DMS153 treated with DMSO at 0.1 percent for 48 hours (cell line): ENCODE results near the gene NONO.
"Not testable (repeated sequence)": the region's sequence is repeated elsewhere in the genome, so short reads cannot be mapped to it uniquely, and the experiment has no call there.

Source experiments
- DNase-seq: peaks from one replicate; lab custom pipeline; 2025; ENCODE audit not compliant: unreplicated experiment; lab: John Stamatoyannopoulos, UW

NONO gene

DNA sequence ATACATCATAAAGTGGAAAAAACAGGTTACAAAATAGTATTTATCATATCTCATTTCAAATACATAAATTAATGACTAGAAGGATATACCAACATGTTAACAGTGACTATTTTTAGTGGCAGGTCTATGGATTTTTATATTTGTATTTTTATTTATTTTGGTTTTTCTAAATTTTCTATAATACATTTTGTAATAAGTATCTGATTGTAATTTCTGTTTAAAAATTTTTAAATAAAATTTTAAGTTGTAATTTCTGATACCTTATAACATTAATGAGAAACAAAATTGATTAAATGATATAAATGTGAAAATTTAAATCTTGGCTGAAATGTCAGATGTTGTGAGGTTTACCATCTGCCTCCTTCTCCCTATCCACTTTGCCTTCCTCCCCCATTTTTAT lies 2.5 kb downstream of the NONO start:
- no peak for DNase-seq

DNA sequence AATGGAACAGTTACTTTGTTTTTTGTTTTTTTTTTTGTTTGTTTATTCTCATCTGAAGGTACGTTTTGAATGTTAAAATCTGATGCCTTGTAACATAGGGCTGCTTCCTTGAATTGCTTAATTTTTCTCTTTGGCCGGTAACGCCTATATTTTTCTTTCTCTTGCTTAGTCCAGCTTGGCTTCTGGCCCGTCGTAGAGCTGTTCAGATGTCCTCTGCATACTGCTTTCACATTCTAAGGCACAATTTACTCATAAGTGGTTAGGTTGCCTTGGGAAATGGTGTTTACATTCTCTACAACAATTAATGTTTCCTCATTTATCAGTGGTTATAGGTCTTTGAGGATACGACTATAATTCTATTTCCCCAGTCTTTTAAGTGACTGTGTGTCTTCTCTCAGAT lies 7.9 kb downstream of the NONO start:
- no peak for DNase-seq

DNA sequence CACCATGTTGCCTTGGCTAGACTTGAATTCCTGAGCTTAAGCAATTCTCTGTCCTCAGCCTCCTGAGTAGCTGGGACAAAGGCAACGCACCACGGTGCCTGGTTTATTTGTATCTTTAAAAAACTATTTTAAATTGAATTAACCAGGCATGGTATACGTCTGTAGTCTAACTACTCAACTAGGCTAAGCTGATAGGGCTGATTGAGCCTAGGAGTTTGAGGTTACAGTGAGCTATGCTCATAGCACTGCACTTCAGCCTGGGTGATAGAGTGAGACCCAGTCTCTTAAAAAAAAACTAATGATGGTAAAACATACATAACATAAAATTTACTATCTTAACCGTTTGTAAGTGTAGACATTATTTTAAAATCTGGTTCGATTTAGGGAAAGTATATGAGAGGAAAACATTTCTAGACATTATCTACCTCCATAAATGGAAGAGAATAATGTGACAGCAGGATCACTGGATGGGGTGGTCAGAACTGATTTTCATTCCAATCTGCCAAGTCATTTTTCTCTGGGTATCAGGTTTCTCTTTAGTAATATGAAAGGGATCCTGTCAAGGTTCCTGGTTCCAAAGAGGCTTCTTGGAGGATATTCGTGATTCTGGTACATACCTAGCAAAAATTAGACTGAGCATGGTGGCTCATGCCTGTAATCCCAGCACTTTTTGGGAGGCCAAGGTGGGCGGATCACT lies 9.4 kb downstream of the NONO start:
- DNase-seq = no peak

DNA sequence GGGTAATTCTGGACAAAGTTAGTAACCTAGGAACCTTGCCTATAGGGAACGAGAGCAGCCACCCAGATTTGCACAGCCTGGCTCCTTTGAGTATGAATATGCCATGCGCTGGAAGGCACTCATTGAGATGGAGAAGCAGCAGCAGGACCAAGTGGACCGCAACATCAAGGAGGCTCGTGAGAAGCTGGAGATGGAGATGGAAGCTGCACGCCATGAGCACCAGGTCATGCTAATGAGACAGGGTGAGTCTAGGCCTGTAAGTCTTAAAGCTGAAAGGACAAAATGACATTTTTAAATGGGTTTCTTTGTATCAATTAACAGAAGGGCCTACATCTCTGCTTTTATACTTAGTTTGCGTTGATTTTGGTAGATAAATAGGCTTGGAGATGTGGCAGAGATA lies 13.4 kb downstream of the NONO start:
- DNase-seq = no peak

DNA sequence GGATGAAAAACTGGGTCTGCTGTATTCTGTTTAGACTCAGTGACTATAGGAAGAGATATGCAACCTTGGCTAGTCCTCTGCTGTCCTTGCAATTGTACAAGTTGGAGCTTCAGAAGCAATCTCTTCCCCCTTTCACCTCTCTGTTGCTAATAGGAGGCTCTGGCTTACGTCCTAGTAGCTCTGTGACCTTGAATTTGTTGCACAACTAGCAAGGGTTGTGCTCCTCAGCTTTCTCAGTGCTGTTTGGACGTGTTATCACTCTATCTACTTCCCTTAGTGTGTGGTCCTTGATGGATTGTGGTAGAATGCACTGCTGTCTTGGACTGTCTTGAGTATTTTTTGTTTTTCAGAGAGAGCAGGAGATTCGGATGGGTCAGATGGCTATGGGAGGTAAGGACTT lies 14.7 kb downstream of the NONO start:
- no peak for DNase-seq

DNA sequence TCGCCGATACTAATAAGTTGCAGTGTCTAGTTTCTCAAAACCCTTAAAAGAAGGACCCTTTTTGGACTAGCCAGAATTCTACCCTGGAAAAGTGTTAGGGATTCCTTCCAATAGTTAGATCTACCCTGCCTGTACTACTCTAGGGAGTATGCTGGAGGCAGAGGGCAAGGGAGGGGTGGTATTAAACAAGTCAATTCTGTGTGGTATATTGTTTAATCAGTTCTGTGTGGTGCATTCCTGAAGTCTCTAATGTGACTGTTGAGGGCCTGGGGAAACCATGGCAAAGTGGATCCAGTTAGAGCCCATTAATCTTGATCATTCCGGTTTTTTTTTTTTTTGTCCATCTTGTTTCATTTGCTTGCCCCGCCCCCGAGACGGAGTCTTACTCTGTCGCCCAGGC lies 16.6 kb downstream of the NONO start:
- DNase-seq = not testable (repeated sequence)

DNA sequence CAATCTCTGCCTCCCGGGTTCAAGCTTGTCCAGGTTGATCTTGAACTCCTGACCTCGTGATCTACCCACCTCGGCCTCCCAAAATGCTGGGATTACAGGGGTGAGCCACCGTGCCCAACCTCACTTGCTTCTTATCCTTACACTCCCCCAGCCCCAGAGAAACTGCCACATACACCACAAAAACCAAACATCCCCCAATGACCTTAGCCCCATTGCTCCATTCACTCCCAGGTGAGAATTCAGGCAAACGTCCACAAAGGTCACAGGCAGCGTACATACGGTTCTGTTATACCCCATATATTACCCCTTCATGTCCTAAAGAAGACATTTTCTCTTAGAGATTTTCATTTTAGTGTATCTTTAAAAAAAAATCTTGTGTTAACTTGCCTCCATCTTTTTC lies 17.1 kb downstream of the NONO start:
- not testable (repeated sequence) for DNase-seq

DNA sequence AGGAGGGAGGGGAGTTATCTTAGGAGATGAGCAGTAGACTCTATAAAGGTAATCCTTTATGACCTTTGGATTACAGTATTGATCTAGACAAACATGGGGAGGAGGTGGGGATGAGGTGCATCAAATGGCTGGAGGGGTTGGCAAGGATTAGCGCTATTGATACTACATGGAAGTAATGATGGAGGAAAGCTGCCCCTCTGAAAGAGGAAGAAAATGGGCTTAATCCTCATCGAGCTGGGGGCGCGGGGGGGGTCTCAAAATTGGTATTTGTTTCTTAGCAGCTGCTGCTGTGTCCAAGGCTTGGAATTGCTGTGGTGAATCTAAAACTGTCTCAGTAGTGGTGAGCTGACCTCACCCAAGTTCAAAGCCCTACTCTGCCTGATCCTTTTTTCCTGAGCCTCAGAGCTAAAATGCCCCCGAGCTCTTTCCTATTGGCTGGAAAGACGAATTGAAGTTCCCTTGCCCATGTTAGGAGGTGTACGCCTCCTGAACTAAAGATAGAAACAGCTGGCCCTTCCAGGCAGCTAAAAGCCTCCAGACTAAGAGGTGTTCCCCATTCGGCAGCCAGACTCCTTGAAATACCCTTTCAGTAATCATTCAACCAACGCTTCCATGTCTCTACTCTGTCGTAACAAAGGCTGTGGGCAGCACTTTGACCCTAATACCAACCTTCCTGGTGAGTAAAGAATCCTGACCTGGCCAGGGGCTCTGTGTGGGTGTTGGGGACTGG lies 17.9 kb downstream of the NONO start, which contains the start of gene ITGB1BP2:
ITGB1BP2 (plus strand) TSS at position 556 of the 730 bp plus-strand sequence; CDS start at position 613, 57 bp downstream.
- no peak for DNase-seq

DNA sequence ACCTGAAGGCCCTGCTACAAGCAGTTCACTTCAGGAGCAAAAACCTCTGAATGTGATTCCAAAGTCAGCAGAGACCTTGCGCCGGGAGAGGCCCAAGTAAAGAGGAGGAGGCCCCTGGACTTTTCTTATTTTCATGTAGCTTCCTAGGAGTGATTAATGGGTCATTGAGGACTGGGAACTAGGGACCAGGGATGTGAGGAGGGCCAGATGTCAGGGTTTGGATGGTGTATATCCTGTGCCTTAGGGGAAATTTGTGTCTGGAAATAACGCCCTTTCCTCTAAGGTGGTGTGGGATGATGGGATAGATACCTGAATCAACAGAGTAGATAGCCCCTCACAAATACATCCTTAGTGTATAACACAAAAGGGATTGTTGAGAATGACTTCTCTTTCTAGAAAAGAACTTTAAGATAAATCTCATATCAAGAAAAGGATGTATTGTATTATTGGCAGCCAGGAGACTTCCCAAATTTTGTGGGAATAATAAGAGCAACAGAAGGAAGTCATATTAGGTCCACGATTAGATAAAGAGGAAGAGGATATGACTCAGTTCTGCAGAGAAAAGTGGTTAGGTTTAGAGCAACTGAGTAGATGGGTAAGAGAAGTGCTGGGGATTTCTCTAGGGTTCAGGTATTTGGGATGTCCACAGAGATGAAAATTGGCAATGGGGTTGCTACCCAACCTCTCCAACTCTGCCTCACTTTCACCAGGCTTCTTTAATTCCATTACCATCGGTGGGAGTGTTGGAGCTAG lies 19.2 kb downstream of the NONO start:
- DNase-seq = no peak

DNA sequence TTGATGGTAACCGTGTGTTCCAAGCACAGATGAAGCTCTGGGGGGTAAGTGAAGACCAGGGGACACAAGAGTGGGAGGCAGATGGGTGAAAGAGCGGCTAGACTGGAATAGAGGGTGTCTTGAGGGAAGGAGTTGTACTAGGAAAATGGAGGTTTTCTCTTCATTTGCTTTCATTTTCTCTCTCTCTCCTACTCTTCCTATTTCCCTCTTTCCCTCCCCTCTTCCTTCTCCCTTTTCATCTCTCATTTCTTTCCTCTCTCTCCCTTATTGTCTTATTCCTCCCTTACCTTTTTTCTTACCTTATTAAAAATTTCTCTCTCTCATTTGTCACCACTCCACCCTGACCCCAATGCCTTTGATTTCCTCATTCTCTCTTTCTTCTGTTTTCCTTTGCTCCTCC lies 21.1 kb downstream of the NONO start:
- no peak for DNase-seq

DNA sequence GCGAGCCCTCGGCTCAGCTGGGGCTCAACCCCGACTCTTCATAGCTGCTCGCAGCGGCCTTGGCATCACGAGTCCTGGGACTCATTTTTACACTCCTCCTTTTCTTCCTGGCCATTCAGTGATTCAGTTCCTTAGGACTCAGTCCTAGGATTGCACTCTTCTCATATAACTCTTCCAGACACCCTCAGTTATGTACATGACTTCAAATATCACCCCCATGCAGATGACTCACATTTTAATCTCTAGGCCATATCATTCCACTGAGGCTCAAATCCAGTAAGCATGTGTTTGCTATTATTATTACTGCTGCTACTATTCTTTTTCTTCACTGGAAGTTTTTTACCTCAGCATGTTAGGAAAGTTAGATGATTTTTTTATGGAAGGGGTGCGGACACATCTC lies 32.5 kb downstream of the NONO start:
- no peak for DNase-seq

DNA sequence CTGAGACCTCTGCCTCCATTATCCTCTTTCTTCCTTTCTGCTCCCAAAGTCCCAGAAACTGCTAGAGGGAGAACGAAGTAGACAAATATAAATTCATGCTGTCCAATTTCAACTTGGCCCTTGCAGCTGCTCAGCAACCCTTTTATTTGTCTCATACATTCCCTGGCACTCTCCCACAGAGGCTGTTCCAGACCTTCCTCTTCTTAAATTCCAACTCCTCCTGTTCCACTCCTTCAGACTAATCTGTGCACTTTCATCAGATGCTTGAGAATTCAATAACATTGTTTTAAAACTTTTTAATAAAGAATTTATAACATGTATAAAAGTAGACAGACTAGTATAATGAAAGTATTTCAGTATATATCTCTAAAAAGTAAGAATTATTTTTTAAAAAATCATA lies 33.5 kb downstream of the NONO start:
- not testable (repeated sequence) for DNase-seq

DNA sequence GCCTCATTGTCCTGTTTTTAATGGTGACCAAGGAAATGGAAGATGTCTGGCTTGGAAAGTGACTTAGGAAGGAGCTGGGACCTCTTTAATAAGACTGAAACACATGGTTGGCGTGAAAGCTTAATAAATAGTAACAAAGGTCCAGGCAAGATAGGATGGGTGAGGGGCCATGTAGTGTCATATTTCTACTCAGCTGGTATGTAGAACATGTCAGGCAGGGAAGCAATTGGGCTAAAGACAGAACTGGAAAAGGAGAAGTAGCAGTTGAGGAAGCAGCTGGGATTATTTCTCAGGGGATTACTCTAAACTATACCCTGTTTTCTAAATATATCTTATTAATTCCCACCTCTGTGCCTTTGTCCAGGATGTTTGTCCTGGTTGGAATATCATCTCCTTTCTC lies 36.7 kb downstream of the NONO start:
- no peak for DNase-seq

DNA sequence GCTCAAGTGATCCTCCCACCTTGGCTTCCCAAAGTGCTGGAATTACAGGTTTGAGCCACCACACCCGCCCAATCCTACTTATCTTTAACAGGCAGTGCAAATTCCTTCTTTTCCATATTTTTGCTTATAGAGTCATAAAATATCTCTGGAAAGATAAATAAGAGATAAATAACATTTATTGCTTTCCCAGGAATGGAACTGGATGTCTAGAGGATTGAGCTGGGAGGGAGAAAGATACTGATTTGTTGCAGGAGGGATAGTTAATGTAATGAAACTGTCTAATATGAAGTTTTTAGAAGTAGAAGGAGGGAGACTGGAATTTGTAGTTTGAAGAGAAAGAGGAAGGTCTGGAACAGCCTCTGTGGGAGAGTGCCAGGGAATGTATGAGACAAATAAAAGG lies 38.3 kb downstream of the NONO start:
- no peak for DNase-seq

DNA sequence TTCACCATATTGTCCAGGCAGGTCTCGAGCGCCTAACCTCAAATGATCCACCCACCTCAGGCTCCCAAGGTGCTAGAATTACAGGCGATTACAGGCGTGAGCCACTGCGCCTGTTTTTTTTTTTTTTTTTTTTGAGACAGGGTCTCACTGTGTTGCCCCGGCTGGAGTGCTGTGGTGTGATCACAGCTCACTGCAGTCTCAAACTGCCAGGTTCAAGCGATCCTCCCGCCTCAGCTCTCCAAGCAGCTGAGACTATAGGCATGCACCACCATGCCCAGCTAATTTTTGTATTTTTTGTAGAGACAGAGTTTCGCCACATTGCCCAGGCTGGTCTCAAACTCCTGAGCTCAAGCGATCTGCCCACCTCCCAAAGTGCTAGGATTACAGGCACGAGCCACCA lies 41.0 kb downstream of the NONO start:
- DNase-seq = not testable (repeated sequence)

DNA sequence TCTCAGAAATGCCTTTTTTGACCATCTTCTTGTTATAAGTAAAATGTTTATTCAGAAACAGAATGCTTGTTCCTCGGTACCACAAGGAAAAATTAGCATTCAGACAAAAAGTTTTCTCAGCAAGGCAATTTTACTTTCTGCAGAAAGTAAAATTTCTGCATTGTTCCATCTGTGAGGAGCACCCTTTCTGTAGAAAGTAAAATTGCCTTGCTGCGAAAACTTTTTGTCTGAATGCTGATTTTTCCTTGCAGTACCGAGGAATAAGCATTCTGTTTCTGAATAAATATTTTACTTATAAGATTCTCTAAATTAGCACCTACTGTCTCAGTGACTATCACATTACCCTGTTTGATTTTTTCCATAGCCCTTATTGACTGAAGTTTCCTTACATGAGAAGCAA lies 43.0 kb downstream of the NONO start:
- no peak for DNase-seq

DNA sequence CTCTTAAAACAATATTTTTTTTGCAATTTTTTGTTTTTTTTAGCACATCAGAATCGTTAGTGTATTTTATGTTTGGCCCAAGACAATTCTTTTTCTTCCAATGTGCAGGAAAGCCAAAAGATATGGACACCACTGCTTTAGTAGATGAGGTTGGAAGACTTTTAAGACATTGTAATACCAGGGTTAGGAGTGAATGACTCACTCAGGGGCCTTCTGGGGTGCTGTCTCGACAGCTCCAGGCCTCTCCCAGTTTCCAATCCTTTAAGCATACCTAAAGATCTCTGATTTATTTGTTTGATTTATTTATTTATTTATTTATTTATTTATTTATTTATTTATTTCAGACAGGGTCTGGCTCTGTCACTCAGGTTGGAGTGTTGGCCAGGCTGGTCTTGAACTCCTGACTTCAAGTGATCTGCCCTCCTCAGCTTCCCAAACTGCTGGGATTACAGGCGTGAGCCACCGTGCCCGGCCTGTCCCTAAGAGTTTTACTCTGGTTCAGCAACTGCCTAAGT lies 65.8 kb downstream of the NONO start:
- DNase-seq = not testable (repeated sequence)

DNA sequence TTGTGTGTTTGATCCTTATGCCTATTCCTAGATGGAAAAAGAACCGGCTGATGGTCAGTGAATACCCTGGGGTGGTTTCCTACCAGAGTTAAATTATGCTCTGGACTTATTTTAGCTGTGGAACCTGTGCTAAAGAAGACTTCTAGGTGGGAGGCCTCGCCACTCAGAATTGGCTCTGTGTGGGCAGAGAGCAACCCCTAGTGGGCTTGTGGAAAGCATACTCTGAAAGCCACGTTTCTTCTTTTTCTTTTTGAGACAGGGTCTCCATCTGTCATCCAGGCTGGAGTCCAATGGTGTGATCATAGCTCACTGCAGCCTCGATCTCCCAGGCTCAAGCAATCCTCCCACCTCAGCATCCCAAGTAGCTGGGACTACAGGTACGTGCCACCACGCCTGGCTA lies 66.4 kb downstream of the NONO start:
- not testable (repeated sequence) for DNase-seq
